Mesangial cell (primary cell): ENCODE measurements around the gene SPACA9. TPM values are rescaled to one million over a fixed set of nuclear protein-coding genes. Genes with fewer than 3 reads are reported as not detected.

Source experiments
- total RNA-seq: library from RNA; depleted of rRNA; stranded (reverse); fragments of >200 nt; gene quantifications from 2 replicates; pipeline ENCODE4 v1.2.3, GENCODE V29; 2015

Gene SPACA9
- 1.6 and 12.3 TPM in 2 replicates for total RNA-seq

GRCh38 chr9:132878695-132879456 is at the start of gene SPACA9:
Gene SPACA9, plus strand, starts transcription at chr9:132878898. Its CDS starts 5,050 bp downstream, at chr9:132883948.

GRCh38 chr9:132877824-132878694 is 639 bp upstream of the SPACA9 start, which contains the start of gene AK8:
Gene AK8, minus strand, starts transcription at chr9:132878284. Its CDS starts 29 bp downstream, at chr9:132878255.

Other genes with a start within 250 kb of the SPACA9 start
- 9.8 and 13.5 TPM in 2 replicates for gene DDX31, start 208.9 kb upstream of the SPACA9 start, total RNA-seq
- gene GTF3C4, start 208.4 kb upstream of the SPACA9 start, total RNA-seq = 11.0 and 11.7 TPM in 2 replicates
- 0.49 and 2.4 TPM in 2 replicates for gene AK8, start 614 bp upstream of the SPACA9 start, total RNA-seq
- 14.0 and 20.3 TPM in 2 replicates for gene TSC1, start 65.7 kb downstream of the SPACA9 start, total RNA-seq
- gene GFI1B, start 99.8 kb downstream of the SPACA9 start, total RNA-seq = not detected in 2 replicates
- gene GTF3C5, start 152.1 kb downstream of the SPACA9 start, total RNA-seq = 52.4 and 80.5 TPM in 2 replicates
- 0.16 and 0.38 TPM in 2 replicates for gene CEL, start 183.1 kb downstream of the SPACA9 start, total RNA-seq
- 21.0 and 35.2 TPM in 2 replicates for gene RALGDS, start 242.3 kb downstream of the SPACA9 start, total RNA-seq